Thyroid gland (tissue), 4 donors: Measurements from ENCODE around the gene BIK.
"Not testable (repeated sequence)": the region's sequence is repeated elsewhere in the genome, so short reads cannot be mapped to it uniquely, and the experiment has no call there.

Experiments used
- CTCF ChIP-seq, 6 experiments: fragments of 200-600 bp in 3 of 6; fragments of 450-650 bp in 3 of 6; sonication (generic) in 3 of 6; IDR thresholded peaks; one replicate each; pipeline ENCODE4 v1.5.1; 2016 to 2019; ENCODE audit warnings: antibody characterized with exemption in 6 of 6, mild to moderate bottlenecking in 2 of 6, inconsistent platforms in 1 of 6, moderate library complexity in 1 of 6
- POLR2A ChIP-seq, 2 donors: fragments of 450-650 bp; IDR thresholded peaks; one replicate each; pipeline ENCODE4 v1.6.1; 2017; ENCODE audit warnings: antibody characterized with exemption in 2 of 2, mild to moderate bottlenecking in 2 of 2, moderate library complexity in 1 of 2

- TF ChIP-seq POLR2A, CTCF (IDR thresholded peaks at IDR 0.05): not testable (repeated sequence)
Observed at GRCh38 chr22:43104950-43105349, 5.6 kb upstream of the BIK start.
